ENCODE data around the gene SLC39A11. TPM values are rescaled to one million over a fixed set of nuclear protein-coding genes. Genes with fewer than 3 reads are reported as not detected.

Gene SLC39A11
- total and polyA plus RNA-seq, 2 of the 13 experiments (the other 11 are each of a cell fraction or from before 2014, with no cell fraction given): 17.2 to 31.5 TPM

DNA sequence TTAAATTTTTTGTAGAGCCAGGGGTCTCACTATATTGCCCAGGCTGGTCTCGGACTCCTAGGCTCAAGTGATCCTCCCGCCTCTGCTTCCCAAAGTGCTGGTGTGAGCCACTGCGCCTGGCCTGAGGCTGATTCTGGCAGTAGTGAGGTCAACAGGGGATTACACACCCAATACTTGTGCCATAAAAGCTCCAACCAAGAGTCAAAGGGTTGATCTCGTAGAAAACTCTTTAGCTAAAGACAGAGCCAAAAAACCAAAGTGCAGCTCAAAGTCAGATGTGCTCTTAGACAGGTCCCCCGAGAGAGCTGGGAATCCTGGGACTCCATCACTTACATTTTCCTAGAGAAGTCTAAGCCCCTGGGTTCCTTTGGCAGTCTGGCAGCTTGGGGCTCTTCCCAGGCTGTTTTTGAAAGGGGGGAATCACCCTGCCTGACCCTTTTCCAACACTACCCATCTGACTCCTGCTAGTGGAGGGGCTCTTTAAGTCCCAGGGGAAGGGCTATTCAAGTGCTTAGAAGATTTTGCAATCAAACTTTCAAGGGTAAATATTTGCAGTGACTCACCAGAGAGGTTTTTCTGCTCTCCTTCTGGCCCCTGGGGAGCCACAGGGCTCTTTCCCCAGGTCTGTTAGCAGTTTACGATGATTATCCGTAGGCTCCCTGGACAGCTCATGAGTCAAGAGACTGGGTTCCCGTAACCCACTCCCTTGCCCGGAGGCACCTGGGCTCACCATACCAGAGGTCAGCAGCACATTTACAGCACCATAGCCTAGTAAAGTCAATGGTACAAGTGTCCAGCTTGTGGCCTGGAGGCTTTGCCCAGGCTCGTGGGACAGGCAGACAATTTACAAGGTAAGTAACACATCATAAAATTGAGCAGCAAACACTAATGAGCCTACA, 408.7 kb downstream of the SLC39A11 start (continued):
- TF ChIP-seq ZFP36 (IDR thresholded peaks at IDR 0.05; ENCODE audit: borderline replicate concordance, low read depth, low read length, partially characterized antibody): peak; percentile 34
- no peak for TF ChIP-seq ZNF547 (CRISPR knock-in tag; IDR thresholded peaks at IDR 0.05)
- TF ChIP-seq, protein P1, sequence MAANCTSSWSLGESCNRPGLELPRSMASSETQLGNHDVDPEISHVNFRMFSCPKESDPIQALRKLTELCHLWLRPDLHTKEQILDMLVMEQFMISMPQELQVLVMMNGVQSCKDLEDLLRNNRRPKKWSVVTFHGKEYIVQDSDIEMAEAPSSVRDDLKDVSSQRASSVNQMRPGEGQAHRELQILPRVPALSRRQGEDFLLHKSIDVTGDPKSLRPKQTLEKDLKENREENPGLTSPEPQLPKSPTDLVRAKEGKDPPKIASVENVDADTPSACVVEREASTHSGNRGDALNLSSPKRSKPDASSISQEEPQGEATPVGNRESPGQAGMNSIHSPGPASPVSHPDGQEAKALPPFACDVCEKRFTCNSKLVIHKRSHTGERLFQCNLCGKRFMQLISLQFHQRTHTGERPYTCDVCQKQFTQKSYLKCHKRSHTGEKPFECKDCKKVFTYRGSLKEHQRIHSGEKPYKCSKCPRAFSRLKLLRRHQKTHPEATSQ (CRISPR knock-in tag; IDR thresholded peaks at IDR 0.05; ENCODE audit: borderline replicate concordance): no peak
- TF ChIP-seq TCF7 (IDR thresholded peaks at IDR 0.05; ENCODE audit: low read depth): peak; percentile 51; the same call in 1 of the 2 replicates
- peak; percentile 49 for TF ChIP-seq FOXO1 (CRISPR knock-in tag; IDR thresholded peaks at IDR 0.05)
- no peak for TF ChIP-seq NFIB (CRISPR knock-in tag; IDR thresholded peaks at IDR 0.05; ENCODE audit: borderline replicate concordance)
- peak; percentile 87 for TF ChIP-seq JUN (CRISPR knock-in tag; IDR thresholded peaks at IDR 0.05)
- TF ChIP-seq JARID2 (CRISPR knock-in tag; IDR thresholded peaks at IDR 0.05; ENCODE audit: insufficient replicate concordance): peak; percentile 46
- TF ChIP-seq U2AF1 (optimal IDR thresholded peaks at IDR 0.05; ENCODE audit: low read depth, low read length): peak; percentile 62
- TF ChIP-seq ZSCAN29 (CRISPR knock-in tag; conservative IDR thresholded peaks at IDR 0.05): peak; percentile 84; the same call in 1 of the 2 replicates
- TF ChIP-seq ZFP41 (CRISPR knock-in tag; IDR thresholded peaks at IDR 0.05; ENCODE audit: borderline replicate concordance): no peak
- TF ChIP-seq, protein P2, sequence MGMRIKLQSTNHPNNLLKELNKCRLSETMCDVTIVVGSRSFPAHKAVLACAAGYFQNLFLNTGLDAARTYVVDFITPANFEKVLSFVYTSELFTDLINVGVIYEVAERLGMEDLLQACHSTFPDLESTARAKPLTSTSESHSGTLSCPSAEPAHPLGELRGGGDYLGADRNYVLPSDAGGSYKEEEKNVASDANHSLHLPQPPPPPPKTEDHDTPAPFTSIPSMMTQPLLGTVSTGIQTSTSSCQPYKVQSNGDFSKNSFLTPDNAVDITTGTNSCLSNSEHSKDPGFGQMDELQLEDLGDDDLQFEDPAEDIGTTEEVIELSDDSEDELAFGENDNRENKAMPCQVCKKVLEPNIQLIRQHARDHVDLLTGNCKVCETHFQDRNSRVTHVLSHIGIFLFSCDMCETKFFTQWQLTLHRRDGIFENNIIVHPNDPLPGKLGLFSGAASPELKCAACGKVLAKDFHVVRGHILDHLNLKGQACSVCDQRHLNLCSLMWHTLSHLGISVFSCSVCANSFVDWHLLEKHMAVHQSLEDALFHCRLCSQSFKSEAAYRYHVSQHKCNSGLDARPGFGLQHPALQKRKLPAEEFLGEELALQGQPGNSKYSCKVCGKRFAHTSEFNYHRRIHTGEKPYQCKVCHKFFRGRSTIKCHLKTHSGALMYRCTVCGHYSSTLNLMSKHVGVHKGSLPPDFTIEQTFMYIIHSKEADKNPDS (CRISPR knock-in tag; IDR thresholded peaks at IDR 0.05): no peak
- peak; percentile 73 for TF ChIP-seq IRF2 (CRISPR knock-in tag; IDR thresholded peaks at IDR 0.05)
- no peak for TF ChIP-seq ZNF235 (CRISPR knock-in tag; IDR thresholded peaks at IDR 0.05; ENCODE audit: borderline replicate concordance)
- TF ChIP-seq RELA (CRISPR knock-in tag; IDR thresholded peaks at IDR 0.05): no peak
- TF ChIP-seq ZBTB42 (CRISPR knock-in tag; IDR thresholded peaks at IDR 0.05): no peak
- TF ChIP-seq, protein P3, sequence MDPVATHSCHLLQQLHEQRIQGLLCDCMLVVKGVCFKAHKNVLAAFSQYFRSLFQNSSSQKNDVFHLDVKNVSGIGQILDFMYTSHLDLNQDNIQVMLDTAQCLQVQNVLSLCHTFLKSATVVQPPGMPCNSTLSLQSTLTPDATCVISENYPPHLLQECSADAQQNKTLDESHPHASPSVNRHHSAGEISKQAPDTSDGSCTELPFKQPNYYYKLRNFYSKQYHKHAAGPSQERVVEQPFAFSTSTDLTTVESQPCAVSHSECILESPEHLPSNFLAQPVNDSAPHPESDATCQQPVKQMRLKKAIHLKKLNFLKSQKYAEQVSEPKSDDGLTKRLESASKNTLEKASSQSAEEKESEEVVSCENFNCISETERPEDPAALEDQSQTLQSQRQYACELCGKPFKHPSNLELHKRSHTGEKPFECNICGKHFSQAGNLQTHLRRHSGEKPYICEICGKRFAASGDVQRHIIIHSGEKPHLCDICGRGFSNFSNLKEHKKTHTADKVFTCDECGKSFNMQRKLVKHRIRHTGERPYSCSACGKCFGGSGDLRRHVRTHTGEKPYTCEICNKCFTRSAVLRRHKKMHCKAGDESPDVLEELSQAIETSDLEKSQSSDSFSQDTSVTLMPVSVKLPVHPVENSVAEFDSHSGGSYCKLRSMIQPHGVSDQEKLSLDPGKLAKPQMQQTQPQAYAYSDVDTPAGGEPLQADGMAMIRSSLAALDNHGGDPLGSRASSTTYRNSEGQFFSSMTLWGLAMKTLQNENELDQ (CRISPR knock-in tag; IDR thresholded peaks at IDR 0.05; ENCODE audit: borderline replicate concordance): no peak
- peak; percentile 85 for TF ChIP-seq RARA (CRISPR knock-in tag; IDR thresholded peaks at IDR 0.05)
- TF ChIP-seq IKZF1 (IDR thresholded peaks at IDR 0.05): no peak
- TF ChIP-seq GABPB1 (CRISPR knock-in tag; IDR thresholded peaks at IDR 0.05): 0 out of 2 replicates have a peak, but pooled peaks have one; percentile 34
- TF ChIP-seq ZNF17 (CRISPR knock-in tag; IDR thresholded peaks at IDR 0.05): no peak
- TF ChIP-seq CCAR2 (optimal IDR thresholded peaks at IDR 0.05; ENCODE audit: low read depth, low read length): peak; percentile 77
- TF ChIP-seq, protein P4, sequence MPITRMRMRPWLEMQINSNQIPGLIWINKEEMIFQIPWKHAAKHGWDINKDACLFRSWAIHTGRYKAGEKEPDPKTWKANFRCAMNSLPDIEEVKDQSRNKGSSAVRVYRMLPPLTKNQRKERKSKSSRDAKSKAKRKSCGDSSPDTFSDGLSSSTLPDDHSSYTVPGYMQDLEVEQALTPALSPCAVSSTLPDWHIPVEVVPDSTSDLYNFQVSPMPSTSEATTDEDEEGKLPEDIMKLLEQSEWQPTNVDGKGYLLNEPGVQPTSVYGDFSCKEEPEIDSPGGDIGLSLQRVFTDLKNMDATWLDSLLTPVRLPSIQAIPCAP (CRISPR knock-in tag; IDR thresholded peaks at IDR 0.05; ENCODE audit: low read depth): no peak
- TF ChIP-seq ZNF331 (CRISPR knock-in tag; IDR thresholded peaks at IDR 0.05): peak; percentile 88

All from HepG2 (cell line).